NCI-H748 (cell line): ENCODE results near the gene USH2A.
"Not testable (repeated sequence)": the region's sequence is repeated elsewhere in the genome, so short reads cannot be mapped to it uniquely, and the experiment has no call there.

ENCODE experiments used
- DNase-seq: peaks from one replicate; lab custom pipeline; 2025; ENCODE audit not compliant: unreplicated experiment; lab: John Stamatoyannopoulos, UW

USH2A gene

DNA sequence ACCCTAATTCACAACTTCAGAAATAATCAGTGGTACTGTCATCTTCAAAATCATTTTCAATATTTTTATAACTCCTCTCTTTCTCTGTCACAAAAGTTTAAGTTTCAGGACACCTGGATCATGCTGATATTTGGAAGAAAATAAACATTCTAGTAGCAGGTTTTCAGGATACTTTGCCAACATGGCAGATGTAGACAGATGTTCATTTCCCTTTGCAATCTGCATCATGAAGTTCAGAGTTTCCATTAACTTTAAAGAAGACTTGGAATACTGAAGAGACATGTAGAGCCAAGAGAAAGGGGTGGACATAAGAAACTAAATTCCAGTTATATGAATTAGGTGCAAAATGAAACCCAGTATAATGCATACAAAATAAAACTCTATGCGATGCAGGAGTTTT, 218.1 kb downstream of the USH2A start:
- no peak for DNase-seq

DNA sequence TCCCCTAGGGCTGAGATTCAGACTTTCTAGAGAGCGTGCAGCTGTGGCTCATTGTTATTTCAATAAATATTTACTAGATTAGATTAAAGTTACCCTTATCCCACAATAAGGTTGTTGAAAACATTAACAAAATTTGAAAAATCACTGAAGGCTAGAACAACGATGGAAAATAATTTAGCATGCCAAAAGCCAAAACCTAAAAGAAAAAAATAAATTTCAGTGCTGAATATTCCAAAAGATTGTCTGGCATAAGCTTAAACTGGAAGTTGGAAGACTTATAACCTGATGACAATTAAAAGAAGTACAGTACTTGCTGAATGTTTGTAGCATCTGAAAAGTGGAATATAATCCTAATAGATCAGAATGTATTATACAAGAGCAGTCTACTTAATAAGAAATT, 221.3 kb downstream of the USH2A start:
- no peak for DNase-seq

DNA sequence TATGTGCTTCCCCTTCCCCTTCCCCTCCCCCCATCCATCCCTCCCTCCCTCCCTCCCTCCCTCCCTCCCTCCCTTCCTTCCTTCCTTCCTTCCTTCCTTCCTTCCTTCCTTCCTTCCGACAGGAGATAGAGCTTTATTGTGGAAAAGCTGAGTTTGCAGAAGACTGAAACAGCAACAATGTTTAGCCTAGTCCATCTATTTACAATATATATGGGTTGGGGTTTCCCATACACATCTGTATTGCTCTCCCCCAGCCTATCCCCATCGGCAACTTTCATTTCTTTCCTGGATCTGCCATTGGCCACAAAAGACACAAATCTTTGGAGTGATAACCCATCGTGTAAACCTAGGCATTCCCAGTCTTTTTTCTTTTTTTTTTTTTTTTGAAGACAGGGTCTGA, 222.3 kb downstream of the USH2A start:
- DNase-seq = no peak

DNA sequence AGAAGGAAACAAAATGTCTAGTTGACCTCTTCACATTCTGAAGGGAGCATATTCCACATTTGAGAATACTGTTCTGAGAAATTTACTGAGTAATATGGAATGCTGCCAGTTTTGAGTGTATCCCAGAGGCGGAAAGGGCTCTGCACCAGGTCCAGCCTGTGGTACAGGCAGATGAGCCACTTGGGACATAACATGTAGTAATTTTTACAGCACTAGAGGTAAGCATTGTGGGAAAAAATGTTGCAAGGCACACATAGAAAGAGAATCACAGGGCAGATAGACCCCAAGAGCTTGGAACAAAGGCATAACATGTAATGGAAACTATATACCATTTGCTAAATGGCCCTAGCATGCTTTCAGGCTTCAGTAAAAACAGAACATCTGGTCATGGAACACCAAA, 228.5 kb downstream of the USH2A start:
- DNase-seq = no peak

DNA sequence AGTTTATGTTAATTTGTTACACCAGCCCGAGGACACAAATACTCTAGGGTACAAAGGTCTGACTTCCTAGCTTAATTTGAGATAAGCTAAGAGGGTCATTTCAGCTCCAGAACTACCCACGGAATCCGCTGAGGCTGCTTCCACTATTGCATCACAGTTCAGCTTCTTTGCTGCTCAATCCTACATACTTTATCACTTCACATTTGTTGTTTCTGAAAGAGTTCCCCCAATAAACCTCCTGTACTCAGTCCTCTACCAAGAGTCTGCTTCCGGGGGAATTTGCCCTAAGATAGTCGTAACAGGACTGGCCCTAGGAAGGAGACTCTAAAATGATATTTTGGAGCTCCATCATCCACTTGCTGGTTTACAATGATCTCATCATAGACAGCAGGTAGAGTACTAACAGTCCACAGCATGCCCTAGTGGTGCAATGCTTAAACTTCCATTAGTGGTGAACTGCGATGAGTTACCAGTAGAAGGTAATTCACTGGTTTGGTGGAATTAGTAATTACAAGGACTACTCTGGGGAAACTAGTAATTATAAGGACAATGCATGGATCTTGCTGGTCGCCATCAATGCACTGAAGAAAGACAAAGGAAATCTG, 229.3 kb downstream of the USH2A start:
- no peak for DNase-seq

DNA sequence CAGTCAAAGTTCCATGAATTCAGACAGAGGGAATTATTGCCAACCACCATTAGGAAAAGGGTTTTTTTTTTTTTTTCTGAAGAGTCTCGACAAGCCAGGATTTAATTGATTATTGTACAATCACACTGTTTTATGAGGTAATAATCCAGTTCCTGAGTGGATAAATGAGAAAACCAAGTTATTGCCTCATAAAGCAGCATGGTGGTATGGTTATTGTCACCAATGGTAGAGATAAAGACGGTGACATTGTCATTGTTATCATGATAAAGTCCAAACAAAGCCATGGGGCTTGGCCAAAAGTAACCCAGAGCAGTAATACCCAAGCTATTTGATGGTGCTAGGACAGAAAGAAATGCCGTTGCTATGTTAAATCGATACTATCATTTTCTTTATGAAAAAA, 232.8 kb downstream of the USH2A start:
- no peak for DNase-seq

DNA sequence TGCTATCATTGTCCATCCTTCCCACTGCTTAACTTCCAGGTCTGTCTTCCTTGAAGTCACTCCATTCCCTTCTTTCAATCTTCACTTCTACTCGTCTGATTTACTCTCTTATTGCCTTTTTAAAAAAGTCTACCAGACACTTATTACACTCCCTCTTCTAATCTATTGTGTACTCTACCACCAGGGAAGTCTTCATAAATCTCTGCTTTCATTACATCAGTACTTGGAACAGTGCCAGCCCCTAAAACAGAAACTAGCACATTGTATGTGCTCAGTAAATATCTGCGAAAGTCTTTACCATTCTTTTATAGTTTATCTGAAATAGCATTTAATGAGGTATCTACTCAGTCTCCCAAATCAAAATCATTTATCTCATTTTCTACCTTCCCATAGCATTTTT, 236.4 kb downstream of the USH2A start:
- DNase-seq = peak; percentile 39

DNA sequence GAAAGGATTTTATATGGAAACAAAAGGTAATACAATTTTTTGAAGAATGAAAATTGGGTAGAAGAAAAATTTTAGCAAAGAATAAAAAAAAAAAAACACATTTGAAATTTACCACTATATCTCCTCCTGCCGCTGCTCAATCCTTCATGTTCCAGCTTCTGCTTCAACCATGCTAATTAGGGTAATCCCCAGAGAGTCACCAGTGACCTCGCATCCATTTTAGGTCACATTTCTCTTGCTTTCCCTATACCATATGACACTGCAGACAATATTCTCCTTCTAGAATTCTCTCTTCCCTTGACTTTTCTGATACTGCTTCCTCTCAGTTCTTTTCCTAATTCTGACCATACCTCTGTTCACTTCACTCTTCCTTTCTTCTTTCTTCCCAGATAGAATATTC, 237.1 kb downstream of the USH2A start:
- no peak for DNase-seq

DNA sequence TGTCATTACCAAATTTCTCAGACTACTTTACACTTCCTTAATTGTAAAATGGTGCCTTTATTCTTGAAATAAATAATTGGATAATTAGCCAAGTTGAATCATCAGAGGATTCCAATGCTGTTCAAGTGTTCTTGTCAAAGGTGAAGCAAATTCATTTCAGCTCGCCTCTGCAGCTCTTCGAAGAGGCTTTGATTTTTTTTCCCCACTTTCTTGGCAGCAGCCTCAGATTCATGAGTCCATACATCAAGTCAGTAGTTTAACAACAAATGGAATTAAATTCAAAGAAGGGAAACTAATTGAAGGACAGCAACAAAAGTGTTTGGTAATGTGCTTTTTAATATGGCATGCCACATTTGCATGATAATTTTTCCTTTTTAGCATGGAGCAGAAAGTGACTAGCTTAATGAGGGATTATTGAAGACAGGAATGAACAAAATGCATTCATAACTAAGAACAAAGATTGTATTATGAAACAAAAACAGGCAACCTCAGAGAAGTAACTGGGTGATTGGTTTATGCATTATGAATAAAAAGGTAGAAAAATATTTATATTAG, 239.0 kb downstream of the USH2A start:
- no peak for DNase-seq

DNA sequence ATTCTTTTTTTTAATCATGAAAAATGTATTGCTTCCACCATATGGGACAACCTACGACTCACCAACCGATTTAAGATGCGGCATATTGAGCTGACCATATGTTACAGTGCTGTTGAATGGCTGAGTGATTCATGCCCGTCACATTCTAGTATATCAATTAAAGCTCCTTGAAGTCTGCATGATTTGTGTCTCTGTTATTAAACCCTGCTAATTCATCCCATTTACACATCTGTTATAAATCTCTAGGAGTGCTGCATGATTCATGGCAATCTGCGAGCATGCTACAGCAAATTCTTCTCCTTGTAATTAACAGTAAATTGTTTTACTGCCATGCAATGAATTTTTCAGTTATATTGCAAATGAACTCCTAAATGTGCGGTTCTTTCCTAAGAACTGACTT, 239.8 kb downstream of the USH2A start:
- DNase-seq = no peak

DNA sequence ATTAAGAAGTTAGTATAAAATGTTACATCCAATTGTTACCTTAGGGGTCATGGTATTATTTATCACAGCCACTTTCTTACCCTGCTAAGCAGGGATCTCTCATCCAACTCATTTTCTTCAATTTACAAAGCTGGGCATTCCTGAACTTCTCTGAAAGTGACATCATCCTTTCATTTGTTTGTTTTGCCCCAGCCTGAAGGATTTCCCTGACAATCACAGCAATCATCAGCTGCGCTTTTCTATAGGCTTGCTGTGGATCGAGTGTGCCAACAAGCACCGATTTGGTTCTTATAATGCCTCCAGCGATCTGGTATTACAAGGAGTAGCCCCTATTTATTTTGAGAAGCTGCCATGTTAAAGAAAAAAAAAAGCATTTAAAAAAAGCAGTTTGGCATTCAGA, 240.2 kb downstream of the USH2A start:
- DNase-seq = peak; percentile 12

DNA sequence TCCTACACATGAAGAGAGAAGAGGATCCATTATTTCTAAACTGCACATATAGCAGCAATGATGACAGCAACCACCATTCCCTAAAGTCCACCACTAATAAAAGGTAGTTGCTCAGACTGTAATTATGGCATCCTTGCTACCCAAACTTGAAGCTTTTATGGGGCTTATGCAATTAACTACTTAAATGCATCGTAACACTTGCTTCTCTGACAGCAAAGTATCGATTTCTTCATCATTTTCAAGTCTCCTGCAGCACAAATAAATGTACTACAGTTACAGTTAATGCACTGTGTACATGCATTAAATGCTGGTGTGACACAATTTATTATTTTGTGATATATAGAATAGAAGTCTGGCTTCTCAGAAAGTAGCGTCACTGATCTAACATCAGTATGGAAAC, 241.7 kb downstream of the USH2A start:
- no peak for DNase-seq

DNA sequence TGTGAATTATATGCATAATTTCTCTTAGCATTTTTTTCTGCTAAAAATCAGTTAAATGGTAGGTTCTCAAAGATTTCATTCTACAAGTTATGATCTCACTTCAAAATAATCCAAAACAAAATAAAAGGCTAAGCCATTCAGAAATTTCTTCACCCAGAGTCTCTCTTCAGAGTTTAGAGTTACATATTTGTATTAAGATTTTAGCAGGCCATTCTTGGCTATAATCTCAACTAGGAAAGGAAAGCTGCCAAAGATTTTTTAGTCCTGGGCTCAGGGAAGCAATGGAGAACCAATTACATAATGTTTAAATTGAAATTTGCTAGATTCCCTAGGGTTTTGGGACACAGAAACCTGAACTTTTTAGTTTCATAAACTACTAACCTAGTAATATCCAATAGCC, 245.0 kb downstream of the USH2A start:
- DNase-seq = no peak

DNA sequence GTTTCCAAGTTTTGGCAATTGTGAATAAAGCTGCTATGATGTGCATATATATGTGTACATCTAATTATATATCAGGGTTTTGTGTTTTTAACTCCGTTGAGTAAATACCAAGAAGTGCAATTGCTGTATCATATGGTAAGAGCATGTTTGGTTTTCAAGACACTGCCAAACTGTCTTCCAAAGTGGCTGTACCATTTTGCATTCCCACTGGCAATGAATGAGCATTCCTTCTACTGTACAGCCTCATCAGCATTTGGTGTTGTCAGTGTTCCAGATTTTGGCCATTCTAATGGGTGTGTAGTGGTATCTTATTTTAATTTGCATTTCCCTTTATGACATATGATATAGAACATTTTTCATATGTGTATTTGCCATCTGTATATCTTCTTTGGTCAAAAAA, 246.3 kb downstream of the USH2A start:
- DNase-seq = no peak

DNA sequence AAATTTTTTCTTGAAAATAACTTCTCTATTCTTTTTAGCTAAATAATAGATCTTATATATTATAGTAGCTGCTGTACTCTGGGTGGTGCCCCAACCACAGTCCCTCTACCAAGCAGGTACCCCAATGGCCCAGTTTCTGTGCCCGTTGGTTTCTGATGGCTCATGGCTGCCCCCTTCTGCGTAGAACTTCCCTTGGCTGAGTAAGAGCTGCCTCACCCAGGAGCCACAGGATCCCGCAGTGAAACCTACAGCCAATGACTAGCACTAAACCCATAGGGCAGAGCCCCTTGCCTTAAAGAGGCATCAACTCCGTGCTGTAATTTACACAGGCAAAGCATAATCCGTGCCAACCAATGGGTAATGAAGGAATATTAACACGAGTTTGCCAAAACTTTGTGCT, 247.5 kb downstream of the USH2A start:
- DNase-seq = no peak

DNA sequence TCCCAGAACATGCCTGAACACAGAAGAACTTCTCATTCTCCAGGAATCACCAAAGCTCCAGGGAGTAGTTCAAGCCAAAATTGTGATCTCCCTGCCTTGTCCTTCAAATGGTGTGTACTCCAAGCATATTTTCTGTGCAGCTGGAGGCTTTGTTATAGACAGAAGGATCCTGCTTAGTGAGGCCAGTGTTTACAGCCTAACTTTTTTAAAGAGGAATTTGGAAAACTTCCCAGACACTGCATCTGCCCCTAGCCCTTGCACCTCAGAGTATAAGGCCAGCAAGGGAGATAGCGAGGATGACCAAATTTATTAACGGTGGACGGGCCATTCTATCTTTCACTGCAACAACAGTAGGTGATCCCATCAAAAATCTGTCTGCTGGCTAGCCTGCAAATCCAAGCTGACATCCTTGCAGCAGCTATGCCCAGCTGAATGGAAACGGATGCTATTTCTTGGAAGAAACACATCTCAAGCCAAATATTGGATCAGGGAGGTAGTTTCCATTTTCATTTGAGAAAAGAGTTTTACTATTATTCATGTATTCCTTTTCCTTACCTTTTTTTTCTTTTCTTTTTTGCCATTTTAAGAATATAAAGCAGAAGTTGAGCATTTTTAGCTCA, 249.8 kb downstream of the USH2A start:
- no peak for DNase-seq

DNA sequence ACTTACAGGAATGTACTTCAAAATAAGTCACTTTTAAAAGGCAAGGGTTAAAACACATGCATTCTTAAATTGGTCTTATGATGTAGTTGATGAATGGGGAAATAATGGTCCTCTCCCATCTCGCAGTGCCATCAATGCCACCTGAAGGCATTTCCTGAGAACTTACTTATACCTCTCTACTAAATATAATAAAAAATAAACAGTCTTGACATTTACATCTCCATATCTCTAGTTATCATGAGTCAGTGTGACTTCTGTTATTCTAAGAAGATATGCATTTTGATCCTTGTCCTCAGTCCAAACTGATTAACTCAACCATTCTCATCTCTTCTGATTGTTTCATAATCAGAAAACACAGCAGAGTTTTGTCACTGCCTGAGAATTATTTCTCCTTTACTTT, 253.9 kb downstream of the USH2A start:
- no peak for DNase-seq

DNA sequence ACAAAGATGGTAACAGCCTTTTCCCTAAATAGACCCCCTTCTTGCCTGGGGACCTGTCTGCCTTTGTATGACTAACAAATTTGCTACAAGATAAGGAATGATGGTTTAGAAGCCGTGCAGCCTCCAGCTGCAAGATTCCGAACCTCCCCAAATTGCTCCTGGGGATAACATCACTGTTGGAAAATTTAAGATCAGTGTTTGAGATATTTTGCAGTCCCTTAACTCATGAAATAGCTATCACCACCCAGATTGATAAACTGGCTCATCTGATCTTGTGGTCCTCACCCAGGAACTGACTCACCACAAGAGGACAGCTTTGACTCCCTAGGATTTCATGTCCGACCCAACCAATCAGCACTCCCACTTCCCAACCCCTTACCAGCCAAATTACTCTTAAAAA, 254.7 kb downstream of the USH2A start:
- no peak for DNase-seq

DNA sequence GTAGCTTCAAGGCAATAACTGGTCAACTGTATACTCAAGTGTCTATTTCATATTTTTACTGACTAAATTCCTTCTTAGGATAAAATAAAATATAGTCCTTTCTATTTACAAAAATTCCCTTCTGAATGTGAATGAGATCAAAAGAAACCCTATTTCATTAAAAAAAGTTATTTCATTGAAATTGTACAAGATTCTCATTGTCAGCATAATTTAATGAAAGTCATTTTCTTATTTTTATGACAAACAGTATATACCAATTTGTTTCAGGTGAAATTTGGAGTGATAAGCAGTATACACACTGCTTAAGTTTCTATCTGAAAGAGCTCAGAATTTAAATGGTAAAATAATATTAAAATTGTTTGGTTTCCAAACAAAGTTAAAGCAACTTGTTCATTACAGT, 269.2 kb downstream of the USH2A start:
- no peak for DNase-seq

DNA sequence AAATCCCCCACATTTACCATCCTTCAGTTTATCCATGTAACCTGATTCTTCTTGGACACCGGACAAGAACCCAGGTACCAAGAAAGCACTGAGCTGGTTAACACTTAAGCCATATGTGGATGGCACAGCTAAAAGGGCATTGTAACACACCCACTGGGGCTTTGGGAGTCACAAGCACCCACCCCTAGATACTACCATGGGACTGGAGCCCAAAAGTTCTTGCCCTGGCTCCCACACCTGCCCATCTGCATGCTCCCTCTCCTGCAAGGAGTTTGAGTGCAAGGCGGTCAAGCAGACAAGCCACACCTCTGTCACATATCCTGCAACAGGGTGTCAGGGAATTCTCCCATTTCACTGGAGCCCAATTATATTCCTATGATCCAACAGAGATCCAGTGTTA, 270.1 kb downstream of the USH2A start:
- DNase-seq = no peak

DNA sequence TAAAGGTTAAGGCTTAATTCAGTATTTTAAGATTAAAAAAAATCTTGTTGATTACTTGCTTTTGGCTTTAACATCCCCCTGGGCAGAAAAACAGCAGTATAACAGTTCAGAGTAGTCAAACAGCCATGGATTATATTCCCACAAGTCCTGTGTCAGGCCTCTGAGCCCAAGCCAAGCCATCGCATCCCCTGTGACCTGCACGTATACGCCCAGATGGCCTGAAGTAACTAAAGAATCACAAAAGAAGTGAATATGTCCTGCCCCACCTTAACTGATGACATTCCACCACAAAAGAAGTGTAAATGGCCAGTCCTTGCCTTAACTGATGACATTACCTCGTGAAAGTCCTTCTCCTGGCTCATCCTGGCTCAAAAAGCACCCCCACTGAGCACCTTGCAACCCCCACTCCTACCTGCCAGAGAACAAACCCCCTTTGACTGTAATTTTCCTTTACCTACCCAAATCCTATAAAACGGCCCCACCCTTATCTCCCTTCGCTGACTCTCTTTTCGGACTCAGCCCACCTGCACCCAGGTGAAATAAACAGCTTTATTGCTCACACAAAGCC, 277.7 kb downstream of the USH2A start:
- DNase-seq = not testable (repeated sequence)

DNA sequence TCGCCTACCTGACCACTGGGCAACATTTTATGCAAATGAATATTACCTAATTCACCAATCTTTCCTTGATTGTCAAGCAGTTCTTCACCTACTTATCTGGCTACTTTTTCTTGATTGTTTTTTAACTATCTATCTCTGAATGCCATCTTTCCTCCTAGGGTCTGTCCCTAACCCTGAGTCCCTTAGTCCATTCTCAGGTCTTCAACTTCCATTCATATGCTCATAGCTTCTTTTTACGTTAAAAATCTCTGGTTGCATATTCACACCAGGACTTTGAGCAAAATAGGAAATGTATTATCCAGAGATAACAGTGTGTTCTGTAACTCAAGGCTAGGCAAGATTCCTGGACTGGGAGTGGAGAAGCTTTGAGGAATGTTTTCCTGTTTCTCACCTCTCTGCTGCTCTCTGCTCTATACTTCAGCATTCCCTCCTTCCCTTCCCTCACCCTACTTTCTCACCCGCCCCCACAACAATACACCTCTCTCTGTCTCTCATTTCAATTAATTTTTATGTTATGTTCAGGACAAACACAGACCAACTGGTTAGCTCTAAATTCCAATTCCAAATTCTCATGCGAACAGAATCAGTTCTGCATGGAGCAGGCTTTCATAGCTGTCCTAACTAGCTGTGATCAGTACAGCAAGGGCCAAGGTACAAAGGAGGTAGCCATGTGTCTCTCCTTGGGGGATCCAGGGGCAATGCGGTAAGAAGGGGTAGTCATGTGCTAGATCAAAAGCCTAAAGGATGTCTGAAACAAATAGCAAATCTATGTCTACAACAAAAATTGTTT, 278.4 kb downstream of the USH2A start:
- no peak for DNase-seq
